Suppressor macrophage treated with lipopolysaccharide for 1 hour (primary cell): ENCODE data around the gene CNTNAP5.

Experiments
- DNase-seq, 3 donors: peaks; one replicate each; pipeline ENCODE4 v3.0.0-alpha.2; 2020 to 2022

Gene CNTNAP5

DNA sequence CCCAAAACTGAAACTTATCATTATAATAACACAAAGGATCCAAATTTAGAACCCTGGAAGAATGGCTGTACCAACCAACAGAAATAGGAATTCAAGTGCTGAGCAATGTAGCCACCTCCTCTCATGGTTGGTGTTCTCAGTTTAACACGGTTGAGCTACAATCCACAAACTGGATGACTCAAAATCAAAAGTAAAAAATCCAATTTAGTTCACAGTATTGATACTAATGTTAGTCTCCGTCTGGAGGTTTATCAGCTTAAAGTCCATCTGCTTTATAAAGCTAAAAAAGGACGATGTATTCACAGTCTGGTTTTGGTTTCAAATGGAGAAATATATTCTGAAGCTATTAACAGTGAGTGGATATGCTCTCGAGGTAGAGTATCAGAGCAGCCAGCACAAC is 40.5 kb downstream of the CNTNAP5 start:
- DNase-seq = no peak

DNA sequence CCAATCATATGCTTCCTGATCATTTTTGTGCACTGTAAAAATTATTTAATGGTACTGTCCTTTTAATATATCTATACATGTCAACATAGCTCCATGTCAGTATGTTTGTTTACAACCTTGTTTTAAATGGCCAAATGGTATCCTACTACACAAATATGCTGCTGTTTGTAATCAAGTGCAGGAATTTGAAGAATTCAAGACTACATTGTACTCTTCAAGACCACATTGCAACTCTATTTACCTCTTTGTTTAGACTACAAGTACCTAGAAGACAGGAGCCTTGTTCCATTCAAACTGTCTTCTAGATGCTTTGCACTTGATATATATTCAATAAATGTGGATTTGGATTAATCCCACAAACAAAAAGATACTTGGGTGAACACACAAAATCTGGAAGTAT is 41.7 kb downstream of the CNTNAP5 start:
- no peak for DNase-seq

DNA sequence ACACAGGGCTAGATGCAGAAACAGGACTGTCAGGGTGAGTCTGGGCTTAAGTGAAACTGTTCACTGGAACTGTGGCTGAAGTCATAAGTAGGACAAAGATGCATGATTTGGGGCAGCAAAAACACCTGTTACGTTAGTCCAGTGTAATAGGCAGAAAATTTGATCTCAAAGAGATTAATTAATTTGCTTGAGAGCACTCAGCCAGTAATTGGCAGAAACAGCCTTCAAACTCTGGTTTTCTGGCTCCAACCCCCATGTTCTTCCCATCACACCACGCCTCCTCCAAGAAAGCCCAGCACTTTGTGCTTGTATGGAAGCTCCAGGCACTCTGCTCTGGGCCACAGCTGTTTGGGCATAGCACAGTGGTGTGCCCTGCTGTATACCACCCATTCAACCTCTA is 54.0 kb downstream of the CNTNAP5 start:
- no peak for DNase-seq

GRCh38 chr2:124080281-124081153 is 55.4 kb downstream of the CNTNAP5 start:
- no peak for DNase-seq

DNA sequence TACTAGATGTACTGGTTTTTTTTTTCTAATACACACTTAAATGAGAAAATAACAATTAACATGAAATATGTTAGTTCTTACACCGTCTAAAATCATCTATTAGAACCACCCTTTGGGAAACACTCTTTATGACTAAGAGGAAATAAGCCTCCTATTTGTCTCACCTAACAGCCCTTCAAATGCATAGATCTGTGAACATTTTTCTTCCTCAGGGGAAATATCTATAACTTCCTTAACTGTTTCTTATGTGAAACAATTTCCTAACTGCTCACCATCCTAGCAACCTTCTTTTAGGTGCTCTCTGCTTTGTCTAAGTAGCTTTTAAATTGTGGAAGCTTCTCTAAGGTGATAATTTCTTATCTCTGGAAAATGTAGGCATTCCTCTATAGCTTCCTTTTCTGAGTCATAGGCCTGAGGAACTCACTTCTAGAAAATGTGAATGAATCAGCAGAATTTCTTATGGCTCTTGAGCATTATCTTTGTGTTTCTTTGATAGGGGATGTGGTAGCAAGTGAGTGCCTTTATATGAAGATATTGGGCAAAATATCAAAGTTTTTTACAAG is 56.1 kb downstream of the CNTNAP5 start:
- no peak for DNase-seq

GRCh38 chr2:124088616-124089015 is 63.5 kb downstream of the CNTNAP5 start:
- DNase-seq = no peak

DNA sequence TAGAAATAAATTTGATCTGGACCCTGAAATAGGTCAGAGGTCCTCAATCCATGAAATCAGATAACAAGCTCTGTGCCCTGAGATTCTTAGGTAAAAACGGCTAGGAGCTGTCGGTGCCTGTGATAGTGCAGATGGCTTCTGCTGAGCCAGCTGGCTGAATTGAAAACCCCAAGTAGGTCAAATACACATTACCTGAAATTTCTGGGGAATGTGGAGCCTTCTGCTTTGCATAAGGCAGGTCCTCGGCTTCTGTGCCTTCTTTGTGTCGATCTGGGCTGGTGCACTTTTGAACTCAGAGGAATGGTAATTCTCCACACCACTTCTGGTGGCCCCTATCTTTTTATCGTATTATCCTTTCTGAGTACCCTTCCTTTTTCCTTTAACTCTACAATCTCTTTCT is 66.6 kb downstream of the CNTNAP5 start:
- no peak for DNase-seq

DNA sequence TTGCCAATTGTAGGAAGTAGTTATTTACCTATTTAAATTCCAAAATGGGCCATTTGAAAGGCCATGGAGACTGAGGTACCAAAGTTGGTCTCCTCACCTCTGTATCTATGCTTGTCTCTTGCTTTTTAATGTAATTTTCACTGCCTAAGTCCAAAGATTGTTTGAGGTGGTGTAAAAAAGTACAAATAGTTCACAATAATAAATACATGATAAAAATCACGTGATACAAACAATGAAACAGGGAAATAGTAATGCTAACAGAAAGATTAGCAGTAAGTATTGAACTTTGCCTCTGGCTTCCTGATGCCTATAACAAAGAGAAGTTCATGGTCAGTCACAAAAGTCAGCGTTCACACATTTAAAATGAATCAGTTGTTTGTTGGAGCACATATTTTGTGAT is 67.6 kb downstream of the CNTNAP5 start:
- no peak for DNase-seq

DNA sequence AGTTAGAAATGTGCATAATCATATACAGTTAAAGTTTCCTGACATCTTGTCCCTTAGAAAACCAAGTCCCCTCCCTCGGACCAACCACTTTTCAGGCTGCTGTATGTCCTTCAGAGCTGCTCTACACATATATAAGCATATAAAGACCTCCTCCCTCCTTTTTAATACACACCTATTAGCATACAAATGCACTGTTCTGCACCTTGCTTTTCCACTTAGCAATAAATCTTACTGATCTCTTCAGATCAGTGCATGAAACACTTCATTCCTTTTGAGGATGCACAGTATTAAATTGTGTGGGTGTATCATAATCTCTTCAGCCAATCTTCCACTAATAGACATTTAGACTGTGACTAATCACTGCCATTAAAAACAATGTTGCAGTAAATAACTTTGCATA is 79.8 kb downstream of the CNTNAP5 start:
- DNase-seq = no peak

DNA sequence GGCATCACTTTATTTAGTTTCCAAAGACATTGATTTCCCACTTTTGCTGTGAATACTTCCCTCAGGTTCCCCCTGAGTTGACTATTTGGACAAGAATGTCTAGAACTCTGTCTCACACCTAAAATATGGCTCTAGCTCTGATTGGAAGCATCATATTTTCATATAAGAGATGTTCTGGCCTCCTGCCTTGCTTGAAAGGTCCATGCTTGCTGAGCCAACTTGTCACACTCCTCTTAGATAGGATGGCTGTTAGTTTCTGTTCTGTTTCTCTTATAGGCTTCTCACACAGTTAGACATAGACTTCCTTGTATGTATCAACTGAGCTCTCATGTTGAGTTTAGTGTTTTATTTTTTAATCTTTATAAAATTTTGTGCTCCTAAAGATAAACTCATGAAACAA is 87.1 kb downstream of the CNTNAP5 start:
- DNase-seq = no peak

GRCh38 chr2:124112966-124113365 is 87.9 kb downstream of the CNTNAP5 start:
- DNase-seq = no peak

DNA sequence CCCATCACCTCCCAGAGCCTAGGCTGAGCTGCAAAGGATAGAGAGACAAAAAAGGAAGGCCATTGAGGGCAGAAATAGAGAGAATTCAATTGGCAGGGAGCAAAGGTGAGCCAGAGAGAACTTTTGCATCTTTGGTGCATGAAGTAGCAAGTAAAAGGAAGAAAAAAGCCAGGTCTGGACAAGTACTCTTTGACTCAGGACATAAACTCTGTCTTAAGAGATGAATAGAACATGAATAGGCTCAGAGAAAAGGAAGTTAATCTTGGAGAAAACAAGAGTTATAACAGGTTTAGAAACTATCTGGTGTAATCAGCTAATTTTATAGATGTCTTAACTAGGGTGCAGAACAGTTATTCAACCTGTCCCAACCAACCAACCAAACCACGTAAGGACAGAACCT is 95.2 kb downstream of the CNTNAP5 start:
- DNase-seq = no peak

GRCh38 chr2:124121106-124121505 is 96.0 kb downstream of the CNTNAP5 start:
- no peak for DNase-seq

DNA sequence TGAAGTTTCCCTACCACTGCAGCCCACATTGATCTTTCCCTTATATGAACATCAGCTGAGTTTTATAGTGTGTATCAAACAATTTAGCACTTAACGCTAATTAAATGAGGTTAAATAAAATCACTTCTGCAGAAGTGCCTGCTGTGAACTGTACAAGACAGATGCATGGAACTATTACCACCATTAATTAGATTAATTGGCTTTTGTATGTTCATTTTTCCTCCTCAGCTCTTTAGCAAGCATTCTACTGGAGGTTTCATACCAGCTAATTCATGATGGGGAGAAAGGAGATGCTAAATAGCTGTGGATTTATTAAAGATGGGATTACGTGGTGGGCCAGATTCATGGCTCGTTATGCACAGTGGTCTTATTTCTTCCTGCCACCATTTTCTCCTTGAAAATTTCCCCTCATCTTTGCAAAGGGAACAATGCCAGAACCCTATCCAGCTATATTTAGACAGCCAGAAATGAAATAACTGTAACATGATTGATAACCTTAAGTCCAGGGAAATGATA is 96.7 kb downstream of the CNTNAP5 start:
- no peak for DNase-seq

GRCh38 chr2:124122340-124122739 is 97.3 kb downstream of the CNTNAP5 start:
- no peak for DNase-seq

GRCh38 chr2:124131276-124131675 is 106.2 kb downstream of the CNTNAP5 start:
- no peak for DNase-seq

DNA sequence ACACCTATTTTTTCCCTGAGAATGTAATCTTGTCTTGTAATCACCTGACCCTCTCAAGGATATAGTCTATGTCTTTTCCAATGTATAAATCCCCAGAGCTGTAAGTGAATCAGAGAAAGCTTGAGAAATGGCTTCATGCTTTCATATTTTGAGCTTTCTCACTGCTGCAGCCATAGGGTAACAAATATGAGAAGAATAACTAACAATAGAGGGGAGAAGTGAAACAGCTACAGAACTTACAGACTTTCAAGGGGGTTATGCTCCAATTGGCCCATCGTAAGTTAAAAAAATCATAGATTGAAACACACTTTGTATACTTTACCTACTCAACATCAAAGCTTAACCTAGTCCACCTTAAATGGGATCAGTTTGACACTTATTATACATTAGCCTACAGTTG is 111.0 kb downstream of the CNTNAP5 start:
- no peak for DNase-seq

DNA sequence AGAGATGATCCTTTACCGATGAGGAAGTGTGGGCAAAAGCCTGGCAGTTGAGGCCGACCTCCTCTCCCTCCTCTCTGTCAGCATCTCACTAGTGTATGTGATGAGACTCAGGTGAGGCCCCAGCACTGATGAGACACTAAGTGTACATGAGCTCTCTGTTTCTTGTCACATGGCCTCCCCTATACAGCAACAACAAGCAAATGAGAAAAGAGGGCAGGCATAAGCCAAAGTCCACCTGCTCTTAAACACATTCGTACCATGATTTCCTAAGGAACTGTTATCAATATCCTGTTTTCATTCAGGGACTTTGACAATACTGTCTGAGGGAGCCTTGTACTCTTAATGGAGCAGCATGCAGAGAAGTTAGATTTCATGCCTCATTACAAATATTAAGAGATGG is 113.0 kb downstream of the CNTNAP5 start:
- DNase-seq = no peak

DNA sequence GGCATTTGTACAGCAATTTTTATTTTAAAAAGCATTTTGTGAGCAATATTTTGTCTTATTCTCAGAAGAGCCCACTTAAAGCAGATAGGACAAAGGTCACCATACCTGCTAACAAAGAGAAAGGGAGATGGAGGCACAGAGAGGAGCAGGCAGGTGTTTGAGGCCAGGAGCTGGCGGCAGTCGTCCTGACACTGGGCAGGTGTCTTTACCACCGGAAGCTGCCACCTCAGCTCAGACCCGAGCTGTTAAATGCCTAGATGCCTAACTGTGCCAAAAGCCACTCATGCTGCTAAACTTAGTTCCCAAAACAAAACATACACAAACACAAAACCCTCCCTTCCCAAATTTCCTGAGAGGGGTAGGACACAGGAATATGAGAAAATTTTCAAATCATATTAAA is 120.9 kb downstream of the CNTNAP5 start:
- DNase-seq = no peak

- DNase-seq = no peak
Observed at GRCh38 chr2:124147552-124147951, 122.5 kb downstream of the CNTNAP5 start.

DNA sequence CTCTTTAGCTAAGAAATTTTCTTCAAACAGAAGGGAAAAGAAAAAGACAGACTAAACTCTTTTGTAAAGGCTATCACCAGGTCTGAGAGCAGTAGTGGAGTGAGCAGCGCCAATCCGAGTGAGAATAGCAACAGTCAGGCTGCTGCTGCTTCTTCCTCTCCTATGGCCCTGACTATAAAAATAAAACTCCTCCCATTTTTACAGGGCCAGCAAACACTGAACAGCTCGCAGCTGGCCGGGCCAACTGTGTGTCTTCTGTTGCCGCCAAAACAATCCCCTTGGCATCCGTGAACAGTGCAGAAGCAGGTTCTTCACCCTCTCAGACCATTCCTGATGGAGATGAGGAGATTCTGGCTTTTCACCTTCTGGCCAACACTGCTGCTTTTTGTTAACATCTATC is 124.5 kb downstream of the CNTNAP5 start:
- DNase-seq = no peak

DNA sequence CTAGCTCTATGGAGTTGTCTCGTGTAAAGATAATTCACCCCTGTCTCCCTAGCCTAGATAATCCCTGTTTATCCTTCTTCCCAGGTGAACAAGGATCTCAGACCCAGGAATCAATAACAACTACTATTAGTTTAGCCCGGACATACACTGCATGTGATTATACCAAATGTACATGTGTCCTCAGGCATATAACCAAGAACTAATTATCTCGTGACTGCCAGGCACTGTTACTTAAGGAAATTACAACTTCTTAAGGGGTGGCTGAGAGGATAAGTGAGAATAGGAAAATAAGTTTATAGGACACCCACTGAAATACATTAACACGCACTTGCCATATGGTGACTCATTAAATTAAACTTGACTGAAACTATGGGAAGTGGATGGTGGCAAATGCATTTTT is 126.6 kb downstream of the CNTNAP5 start:
- DNase-seq = no peak

DNA sequence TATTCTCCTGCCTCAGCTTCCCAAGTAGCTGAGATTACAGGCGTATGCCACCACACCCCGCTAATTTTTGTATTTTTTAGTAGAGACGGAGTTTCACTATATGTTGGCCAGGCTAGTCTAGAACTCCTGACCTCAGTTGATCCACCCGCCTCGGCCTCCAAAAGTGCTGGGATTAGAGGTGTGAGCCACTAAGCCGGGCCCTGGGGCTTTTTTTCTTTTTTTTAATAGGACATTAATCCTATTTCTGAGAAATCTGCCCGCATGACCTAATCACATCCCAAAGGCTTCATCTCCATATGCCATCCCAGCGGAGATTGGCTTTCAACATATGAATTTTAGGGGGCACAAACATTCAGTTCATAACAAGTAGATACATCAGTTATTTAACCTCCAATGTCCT is 128.6 kb downstream of the CNTNAP5 start:
- no peak for DNase-seq

- no peak for DNase-seq
Observed at GRCh38 chr2:124159166-124159565, 134.1 kb downstream of the CNTNAP5 start.

DNA sequence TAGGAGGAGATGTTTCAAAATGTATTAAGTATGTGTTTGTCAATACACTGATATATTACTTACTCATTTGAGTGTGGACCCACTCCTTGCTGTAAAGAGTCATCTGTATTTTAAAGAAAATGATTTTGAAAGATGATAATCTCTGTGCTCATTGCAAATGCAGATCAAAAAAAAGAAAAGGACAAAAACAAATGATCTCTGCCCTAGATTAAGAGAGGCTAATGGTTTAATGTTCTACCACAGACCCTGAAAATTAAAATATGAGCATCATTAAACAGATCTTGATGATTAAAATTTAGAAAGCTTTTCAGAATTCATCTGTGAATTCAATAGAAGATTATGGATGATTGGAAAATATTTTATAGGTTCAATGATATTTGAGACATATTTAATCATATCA is 136.5 kb downstream of the CNTNAP5 start:
- no peak for DNase-seq
